ENCODE data around the gene LGR5. TPM values are rescaled to one million over a fixed set of nuclear protein-coding genes. Genes with fewer than 3 reads are reported as not detected.

Gene LGR5
- total RNA-seq, 2 experiments from 2014 or later = not detected

DNA sequence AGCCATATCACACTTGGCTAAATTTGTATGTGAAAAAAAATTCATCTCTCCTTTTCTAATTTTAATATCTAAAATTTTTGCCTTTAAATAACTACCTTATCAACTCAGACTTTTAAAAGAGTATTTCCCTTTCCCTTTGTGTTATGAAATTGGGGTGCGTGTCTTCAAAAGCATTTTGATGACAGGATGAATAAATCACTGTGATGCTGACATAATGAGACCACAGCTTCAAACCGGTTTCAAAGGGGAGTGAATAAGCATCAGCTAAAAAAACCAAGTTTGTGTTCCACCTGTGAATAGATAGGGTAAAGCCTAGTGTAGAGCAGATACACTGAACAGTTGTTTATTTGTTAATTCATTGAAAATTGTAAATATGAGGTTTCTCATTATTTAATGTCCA is 85.0 kb downstream of the LGR5 start:
- TF ChIP-seq, protein P1, sequence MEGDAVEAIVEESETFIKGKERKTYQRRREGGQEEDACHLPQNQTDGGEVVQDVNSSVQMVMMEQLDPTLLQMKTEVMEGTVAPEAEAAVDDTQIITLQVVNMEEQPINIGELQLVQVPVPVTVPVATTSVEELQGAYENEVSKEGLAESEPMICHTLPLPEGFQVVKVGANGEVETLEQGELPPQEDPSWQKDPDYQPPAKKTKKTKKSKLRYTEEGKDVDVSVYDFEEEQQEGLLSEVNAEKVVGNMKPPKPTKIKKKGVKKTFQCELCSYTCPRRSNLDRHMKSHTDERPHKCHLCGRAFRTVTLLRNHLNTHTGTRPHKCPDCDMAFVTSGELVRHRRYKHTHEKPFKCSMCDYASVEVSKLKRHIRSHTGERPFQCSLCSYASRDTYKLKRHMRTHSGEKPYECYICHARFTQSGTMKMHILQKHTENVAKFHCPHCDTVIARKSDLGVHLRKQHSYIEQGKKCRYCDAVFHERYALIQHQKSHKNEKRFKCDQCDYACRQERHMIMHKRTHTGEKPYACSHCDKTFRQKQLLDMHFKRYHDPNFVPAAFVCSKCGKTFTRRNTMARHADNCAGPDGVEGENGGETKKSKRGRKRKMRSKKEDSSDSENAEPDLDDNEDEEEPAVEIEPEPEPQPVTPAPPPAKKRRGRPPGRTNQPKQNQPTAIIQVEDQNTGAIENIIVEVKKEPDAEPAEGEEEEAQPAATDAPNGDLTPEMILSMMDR (IDR thresholded peaks at IDR 0.05) = no peak
- ATAC-seq (no peak), DNase-seq (no peak)
- POLR2A ChIA-PET = no interaction called here
- Mint-ChIP-seq H3K4me3 (no peak overlapping the region), H3K27ac (no peak overlapping the region), H3K9me3 (no peaks in the 10 kb centered on the region), H3K4me1 (ENCODE audit: low read depth) (no peaks in the 10 kb centered on the region), H3K36me3 (ENCODE audit: low read depth) (no peaks in the 10 kb centered on the region), H3K27me3 (peaks cover 7% of the 10 kb centered on the region)
- intact Hi-C loops (cut with micrococcal nuclease) = no loop called here
- CTCF ChIA-PET = no interaction called here

GRCh38 chr12:71533703-71534102 is 94.1 kb downstream of the LGR5 start:
- DNase-seq (no peak), ATAC-seq (no peak)
- intact Hi-C loops (cut with micrococcal nuclease) = no loop called here
- H3K4me3 Mint-ChIP-seq = no peak overlapping the region
- CTCF ChIA-PET = no interaction called here
- H3K27me3 Mint-ChIP-seq = no peaks in the 10 kb centered on the region
- H3K36me3 Mint-ChIP-seq (ENCODE audit: low read depth) = no peaks in the 10 kb centered on the region
- no peak overlapping the region for H3K27ac Mint-ChIP-seq
- POLR2A ChIA-PET = no interaction called here
- no peaks in the 10 kb centered on the region for H3K4me1 Mint-ChIP-seq (ENCODE audit: low read depth)
- no peaks in the 10 kb centered on the region for H3K9me3 Mint-ChIP-seq
- TF ChIP-seq, protein P1 (IDR thresholded peaks at IDR 0.05) = no peak

GRCh38 chr12:71536279-71536938 is 96.8 kb downstream of the LGR5 start:
- Mint-ChIP-seq H3K9me3 (no peaks in the 10 kb centered on the region), H3K36me3 (ENCODE audit: low read depth) (no peaks in the 10 kb centered on the region), H3K27ac (no peak overlapping the region), H3K27me3 (no peaks in the 10 kb centered on the region), H3K4me1 (ENCODE audit: low read depth) (no peaks in the 10 kb centered on the region), H3K4me3 (no peak overlapping the region)
- DNase-seq = no peak
- ChIA-PET POLR2A (no interaction called here), CTCF (no interaction called here)
- intact Hi-C loops (cut with micrococcal nuclease) = no loop called here
- ATAC-seq = no peak
- TF ChIP-seq, protein P1 (IDR thresholded peaks at IDR 0.05) = no peak

- POLR2A ChIA-PET = no interaction called here
Measured at GRCh38 chr12:71536939-71537622, 97.5 kb downstream of the LGR5 start.

GRCh38 chr12:71538807-71539206 is 99.2 kb downstream of the LGR5 start:
- no peaks in the 10 kb centered on the region for H3K9me3 Mint-ChIP-seq
- TF ChIP-seq, protein P1 (IDR thresholded peaks at IDR 0.05) = no peak
- H3K4me1 Mint-ChIP-seq (ENCODE audit: low read depth) = no peaks in the 10 kb centered on the region
- no peaks in the 10 kb centered on the region for H3K36me3 Mint-ChIP-seq (ENCODE audit: low read depth)
- no peak overlapping the region for H3K27ac Mint-ChIP-seq
- ATAC-seq (no peak), DNase-seq (no peak)
- no peaks in the 10 kb centered on the region for H3K27me3 Mint-ChIP-seq
- H3K4me3 Mint-ChIP-seq = no peak overlapping the region
- ChIA-PET POLR2A (no interaction called here), CTCF (no interaction called here)
- intact Hi-C loops (cut with micrococcal nuclease) = no loop called here

More at GRCh38 chr12:71536939-71537622, 97.5 kb downstream of the LGR5 start:
- ATAC-seq = no peak
- TF ChIP-seq, protein P1 (IDR thresholded peaks at IDR 0.05) = no peak
- Mint-ChIP-seq H3K4me1 (ENCODE audit: low read depth) (no peaks in the 10 kb centered on the region), H3K4me3 (no peak overlapping the region), H3K27me3 (no peaks in the 10 kb centered on the region), H3K36me3 (ENCODE audit: low read depth) (no peaks in the 10 kb centered on the region), H3K27ac (no peak overlapping the region), H3K9me3 (no peaks in the 10 kb centered on the region)
- DNase-seq = no peak
- intact Hi-C loops (cut with micrococcal nuclease) = no loop called here
- CTCF ChIA-PET = no interaction called here

All from activated CD8-positive, alpha-beta T cell treated with anti-CD3 and anti-CD28 coated beads for 36 hours (primary cell).